Femur (tissue), 1 donor: ENCODE measurements around the gene B4GALT2.

Source experiments
- DNase-seq: peaks from one replicate; pipeline ENCODE4 v3.0.0-alpha.2; 2017

The B4GALT2 gene

GRCh38 chr1:43947061-43947873 is 31.7 kb upstream of the B4GALT2 start:
- DNase-seq: peak; percentile 55

DNA sequence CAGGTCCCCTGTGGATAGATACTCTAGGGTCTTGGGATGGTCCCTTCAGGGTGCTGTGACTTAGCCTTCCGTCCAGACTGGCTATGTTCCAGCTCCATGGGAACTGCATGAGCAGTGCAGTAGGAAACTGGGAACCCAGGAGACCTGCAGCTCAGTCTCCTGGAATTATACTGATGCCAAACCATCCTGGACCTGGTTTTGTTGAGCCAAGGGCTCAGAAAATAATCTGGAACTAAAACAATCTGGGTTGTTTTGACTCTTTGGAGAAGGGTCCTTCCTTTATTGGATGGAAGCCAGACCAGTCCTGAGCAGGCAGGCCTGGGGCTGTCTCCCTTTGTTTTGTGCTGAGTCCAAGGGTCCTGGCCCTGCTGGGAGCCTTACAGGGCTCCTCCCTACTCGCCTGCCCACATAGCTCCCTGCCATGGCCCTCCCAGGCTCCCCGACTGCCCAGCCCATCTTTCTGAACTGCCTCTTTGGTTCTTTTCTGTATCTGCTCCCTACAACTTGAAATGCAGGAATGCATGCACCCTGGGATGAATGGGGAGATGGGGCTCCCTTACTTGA is 31.1 kb upstream of the B4GALT2 start:
- no peak for DNase-seq

GRCh38 chr1:43949678-43950077 is 29.3 kb upstream of the B4GALT2 start:
- no peak for DNase-seq

GRCh38 chr1:43951021-43951985 is 27.7 kb upstream of the B4GALT2 start:
- DNase-seq: no peak

GRCh38 chr1:43952731-43953346 is 26.2 kb upstream of the B4GALT2 start:
- DNase-seq: no peak

GRCh38 chr1:43953361-43953760 is 25.6 kb upstream of the B4GALT2 start:
- no peak for DNase-seq

GRCh38 chr1:43954036-43954435 is 25.0 kb upstream of the B4GALT2 start:
- no peak for DNase-seq

DNA sequence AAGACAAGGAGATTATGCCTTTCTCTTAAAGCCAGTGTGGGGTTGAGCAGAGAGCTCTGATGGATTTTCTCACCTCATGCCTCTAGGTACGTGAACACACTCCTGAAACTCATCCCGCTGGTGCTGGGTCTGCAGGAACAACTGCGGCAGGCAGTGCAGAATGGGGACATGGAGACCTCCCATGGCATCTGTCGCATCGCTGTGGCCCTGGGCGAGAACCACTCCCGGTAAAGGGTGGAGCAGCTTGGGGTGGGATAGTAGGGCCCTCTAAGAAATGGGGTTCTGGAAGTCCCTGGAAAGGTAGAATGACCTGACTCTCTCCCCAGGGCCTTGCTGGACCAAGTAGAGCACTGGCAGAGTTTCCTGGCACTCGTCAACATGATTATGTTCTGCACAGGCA is 22.8 kb upstream of the B4GALT2 start:
- no peak for DNase-seq

GRCh38 chr1:43957407-43958040 is 21.5 kb upstream of the B4GALT2 start:
- DNase-seq: no peak

GRCh38 chr1:43958351-43959255 is 20.4 kb upstream of the B4GALT2 start:
- DNase-seq: no peak

- no peak for DNase-seq
Measured at GRCh38 chr1:43960798-43961197, 18.2 kb upstream of the B4GALT2 start.

DNA sequence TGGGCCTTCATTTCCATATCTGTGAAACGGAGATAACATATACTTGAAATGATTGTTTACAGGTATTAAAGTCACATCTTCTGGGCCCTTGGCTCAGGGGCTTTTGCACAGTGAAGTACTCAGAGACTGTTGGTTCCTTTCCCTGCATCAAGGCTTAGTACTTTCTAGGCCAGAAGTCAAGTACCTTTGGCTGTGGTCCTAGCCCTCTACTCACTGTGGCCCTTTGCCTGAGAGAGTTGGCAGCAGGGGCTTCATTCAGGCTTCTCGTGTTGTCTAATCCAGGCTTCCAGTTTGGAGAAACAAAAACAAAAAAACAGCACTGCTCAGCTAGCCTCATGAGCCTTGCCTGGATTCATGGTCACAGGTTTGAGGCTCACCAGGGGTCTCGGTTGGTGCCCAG is 17.3 kb upstream of the B4GALT2 start:
- DNase-seq: no peak

GRCh38 chr1:43962324-43962723 is 16.7 kb upstream of the B4GALT2 start:
- no peak for DNase-seq

GRCh38 chr1:43963006-43963405 is 16.0 kb upstream of the B4GALT2 start:
- no peak for DNase-seq

GRCh38 chr1:43963890-43964289 is 15.1 kb upstream of the B4GALT2 start:
- DNase-seq: no peak

DNA sequence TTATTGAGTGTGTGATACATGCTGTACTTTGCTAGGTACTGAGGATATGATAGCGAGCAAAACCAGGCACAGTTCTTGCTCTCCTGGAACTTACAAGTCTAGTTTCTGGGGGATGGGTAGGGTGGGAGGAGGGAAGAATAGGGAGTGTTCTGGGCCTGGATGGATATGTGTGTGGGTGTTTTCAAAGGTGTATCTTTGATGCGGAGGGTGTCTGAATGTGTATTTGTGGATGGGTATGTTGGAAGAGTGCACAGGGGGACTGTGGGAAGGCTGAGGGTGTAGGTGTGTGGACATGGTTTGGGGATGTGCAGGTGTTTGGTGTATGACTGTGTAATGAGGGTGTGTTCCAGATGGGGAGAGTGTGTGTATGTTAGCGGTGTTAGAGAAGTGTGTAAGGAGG is 13.7 kb upstream of the B4GALT2 start:
- no peak for DNase-seq

DNA sequence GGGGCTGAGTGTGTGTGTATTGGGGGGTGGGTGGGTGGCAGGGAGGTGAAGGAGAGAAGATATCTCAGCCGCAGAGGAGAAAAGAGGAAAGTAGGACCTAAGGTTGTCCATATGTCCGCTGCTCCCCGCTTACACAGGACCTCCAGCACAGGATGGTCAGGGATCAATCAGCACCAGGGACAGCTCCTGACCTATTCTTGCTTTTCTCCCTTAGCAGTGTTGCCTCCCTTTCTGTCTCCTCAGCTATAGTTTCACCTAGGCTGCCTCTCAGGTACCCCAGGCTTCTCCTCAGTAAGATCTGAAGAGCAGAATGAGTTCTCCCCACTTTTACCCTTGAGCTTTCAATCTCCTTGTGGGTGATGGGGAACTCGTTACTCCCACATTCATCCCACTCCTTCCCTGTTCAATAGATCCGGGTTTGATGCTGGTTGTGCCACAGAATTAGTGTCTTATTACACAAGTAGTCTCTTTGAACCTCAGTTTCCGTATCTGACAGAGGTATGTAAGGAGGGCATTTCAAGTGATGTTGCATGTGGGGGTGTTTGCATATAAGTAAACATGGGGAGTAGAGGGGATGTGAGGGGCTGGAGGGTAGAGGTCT is 10.6 kb upstream of the B4GALT2 start:
- no peak for DNase-seq

GRCh38 chr1:43969416-43969745 is 9.6 kb upstream of the B4GALT2 start:
- DNase-seq: no peak

DNA sequence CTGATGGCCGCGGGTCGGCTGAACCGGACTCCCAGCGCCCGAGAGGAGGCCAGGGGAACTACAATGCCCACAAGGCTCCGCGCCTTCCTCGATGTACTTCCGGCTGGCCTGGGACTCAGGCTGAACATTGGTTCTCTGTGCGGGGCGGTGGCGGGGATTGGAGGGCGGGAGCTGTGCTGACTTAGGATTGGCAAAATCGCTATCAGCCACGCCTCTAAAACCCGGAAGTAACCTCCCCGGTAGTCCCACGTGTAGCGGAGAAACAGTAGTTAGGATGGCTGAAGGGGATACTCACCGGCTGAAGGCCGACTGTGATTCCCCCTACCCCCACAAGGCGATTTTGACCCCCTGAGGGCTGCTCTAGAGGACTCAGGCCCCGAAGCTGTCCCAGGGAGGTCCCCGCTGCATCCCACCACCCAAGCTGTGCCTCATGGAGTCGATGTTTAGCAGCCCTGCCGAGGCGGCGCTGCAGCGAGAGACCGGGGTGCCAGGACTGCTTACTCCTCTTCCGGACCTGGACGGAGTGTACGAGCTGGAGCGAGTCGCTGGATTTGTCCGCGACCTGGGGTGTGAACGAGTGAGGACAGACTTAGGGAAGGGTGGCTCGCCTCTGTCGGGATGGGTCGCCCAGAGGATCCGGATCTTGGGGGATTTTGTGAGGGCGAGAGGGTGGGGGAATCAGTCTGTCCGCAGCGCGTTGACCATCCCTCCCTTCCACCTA is 9.1 kb upstream of the B4GALT2 start, which contains the start of gene DPH2:
Gene DPH2, plus strand, starts transcription at position 265 of the 721 bp plus-strand sequence. Its CDS starts 166 bp downstream, at position 431.
- peak; percentile 98 for DNase-seq

DNA sequence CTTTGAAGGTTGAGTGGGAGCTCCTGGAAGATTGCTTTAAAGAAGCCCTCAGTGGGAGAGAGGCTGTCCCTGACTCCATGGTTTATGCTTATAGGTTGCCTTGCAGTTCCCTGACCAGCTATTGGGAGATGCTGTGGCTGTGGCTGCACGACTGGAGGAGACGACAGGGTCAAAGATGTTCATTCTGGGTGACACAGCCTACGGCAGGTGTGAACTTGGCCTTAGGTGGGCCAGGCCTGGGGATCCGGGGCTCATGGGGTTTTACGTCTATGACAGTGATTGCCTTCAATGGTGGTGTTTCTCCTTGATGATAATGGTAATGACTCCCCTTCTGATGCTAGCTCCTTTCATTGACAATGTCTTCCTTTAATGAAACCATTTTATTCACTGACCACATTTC is 8.5 kb upstream of the B4GALT2 start:
- DNase-seq: no peak
